Measurements from ENCODE around the gene USP54. TPM values are rescaled to one million over a fixed set of nuclear protein-coding genes. Genes with fewer than 3 reads are reported as not detected.

The USP54 gene
- total and polyA plus RNA-seq, 4 donors, result 79.0 to 98.3 (median 89.3) TPM

DNA sequence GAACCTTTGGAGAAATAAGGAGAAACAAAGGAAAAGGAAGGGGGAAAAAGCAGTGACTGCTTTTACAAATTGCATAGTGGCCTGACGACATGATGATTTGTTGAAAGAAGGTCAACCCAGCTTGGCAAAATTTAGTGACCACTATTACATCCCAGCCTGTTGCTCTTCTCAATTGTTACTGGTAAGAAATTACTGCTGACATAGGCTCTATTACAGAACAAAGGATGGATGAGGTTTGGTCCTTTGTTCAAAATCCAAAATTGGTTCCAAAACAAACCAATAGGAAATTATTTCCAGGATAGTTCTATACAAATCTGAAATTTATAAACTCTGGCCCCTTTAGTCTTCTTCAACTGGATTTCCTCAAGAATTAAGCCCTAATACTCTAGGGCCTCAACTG, 39.6 kb downstream of the USP54 start:
- peaks cover 12% of the 10 kb centered on the region for H3K4me1 ChIP-seq (ENCODE audit: control insufficient read depth, insufficient read depth, low read length)
- no peaks in the 10 kb centered on the region for H3K36me3 ChIP-seq (ENCODE audit: control insufficient read depth, insufficient read depth, low read length)
- no peak overlapping the region for H3K27ac ChIP-seq (ENCODE audit: low read depth, low read length)
- H3K27me3 ChIP-seq (ENCODE audit: control insufficient read depth, insufficient read depth, low read length), result no peaks in the 10 kb centered on the region
- DNase-seq (ENCODE audit: low read depth in 4 of 6, low spot score in 6 of 6), result no peak
- H3K4me3 ChIP-seq (ENCODE audit: low read depth, low read length), result no peak overlapping the region
- no CpG with 5 or more reads among the region's 1 CpG for WGBS (ENCODE audit: insufficient coverage)
- H3K9me3 ChIP-seq (ENCODE audit: control insufficient read depth, insufficient read depth, low read length), result no peaks in the 10 kb centered on the region

DNA sequence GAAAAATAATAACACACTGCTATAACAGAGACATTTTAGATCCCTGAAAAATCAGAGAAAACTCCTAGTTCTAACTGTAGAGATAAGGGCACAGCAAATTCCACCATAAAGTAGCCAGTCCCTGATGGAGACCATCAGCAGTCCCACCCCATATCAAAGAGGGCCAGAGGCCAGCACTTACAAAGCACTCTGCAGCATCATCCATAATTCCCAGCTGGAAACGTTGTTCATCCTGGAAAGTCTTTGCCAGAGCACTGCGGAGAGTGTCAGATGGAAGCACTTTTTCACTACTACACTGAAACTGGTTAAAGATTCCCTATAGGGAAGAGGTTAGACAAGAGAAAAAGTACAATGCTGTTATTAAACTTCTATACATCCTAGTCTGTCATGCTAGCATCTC, 45.8 kb downstream of the USP54 start:
- Histone ChIP-seq H3K27me3 (ENCODE audit: control insufficient read depth, insufficient read depth, low read length) (no peaks in the 10 kb centered on the region), H3K36me3 (ENCODE audit: control insufficient read depth, insufficient read depth, low read length) (peaks cover 30% of the 10 kb centered on the region), H3K4me1 (ENCODE audit: control insufficient read depth, insufficient read depth, low read length) (no peaks in the 10 kb centered on the region), H3K4me3 (ENCODE audit: low read depth, low read length) (no peak overlapping the region), H3K9me3 (ENCODE audit: control insufficient read depth, insufficient read depth, low read length) (no peaks in the 10 kb centered on the region), H3K27ac (ENCODE audit: low read depth, low read length) (no peak overlapping the region)
- WGBS (ENCODE audit: insufficient coverage), result no CpG with 5 or more reads among the region's 2 CpGs
- DNase-seq (ENCODE audit: low read depth in 4 of 6, low spot score in 6 of 6), result peak in 2 of 6 donors; percentile 17 to 34

DNA sequence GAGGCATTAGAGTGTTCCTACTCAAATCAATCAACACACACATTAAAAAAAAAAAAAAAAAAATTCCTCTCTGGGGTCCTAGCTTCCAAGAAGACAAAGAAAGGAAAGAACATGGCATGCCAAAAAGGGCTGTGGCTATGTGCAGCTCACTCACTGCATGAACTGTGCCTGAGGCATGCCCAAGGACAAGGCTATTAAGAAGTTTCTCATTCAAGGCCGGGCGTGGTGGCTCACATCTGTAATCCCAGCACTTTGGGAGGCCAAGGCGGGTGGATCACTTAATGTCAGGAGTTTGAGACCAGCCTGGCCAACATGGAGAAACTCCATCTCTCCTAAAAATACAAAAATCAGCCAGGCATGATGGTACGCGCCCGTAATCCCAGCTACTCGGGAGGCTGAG, 53.4 kb downstream of the USP54 start:
- Histone ChIP-seq H3K36me3 (ENCODE audit: control insufficient read depth, insufficient read depth, low read length) (peaks cover 47% of the 10 kb centered on the region), H3K9me3 (ENCODE audit: control insufficient read depth, insufficient read depth, low read length) (no peaks in the 10 kb centered on the region), H3K27me3 (ENCODE audit: control insufficient read depth, insufficient read depth, low read length) (no peaks in the 10 kb centered on the region), H3K4me3 (ENCODE audit: low read depth, low read length) (no peak overlapping the region), H3K4me1 (ENCODE audit: control insufficient read depth, insufficient read depth, low read length) (no peaks in the 10 kb centered on the region), H3K27ac (ENCODE audit: low read depth, low read length) (no peak overlapping the region)
- WGBS (ENCODE audit: insufficient coverage), result 100% methylated on average over 4 of the region's 7 CpGs
- DNase-seq (ENCODE audit: low read depth in 4 of 6, low spot score in 6 of 6), result no peak

DNA sequence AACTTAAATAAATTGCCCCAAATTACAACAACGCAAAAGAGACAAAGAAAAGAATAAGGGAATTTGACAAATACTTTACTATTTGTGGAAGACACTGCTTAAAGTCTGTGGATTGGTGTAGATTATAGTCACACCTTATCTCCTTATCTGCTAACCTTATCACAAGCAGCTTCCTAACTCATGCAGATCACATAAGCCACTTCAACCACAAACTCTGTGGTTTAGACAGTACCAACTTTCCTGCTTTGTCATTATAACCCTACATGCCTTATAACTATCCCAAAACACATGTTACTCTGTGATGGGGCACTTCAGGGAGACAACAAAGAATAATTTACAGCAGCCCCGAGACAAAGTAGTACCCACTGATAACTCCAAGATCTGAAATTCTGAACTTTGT, 53.9 kb downstream of the USP54 start:
- no peak for DNase-seq (ENCODE audit: low read depth in 4 of 6, low spot score in 6 of 6)
- H3K36me3 ChIP-seq (ENCODE audit: control insufficient read depth, insufficient read depth, low read length), result peaks cover 43% of the 10 kb centered on the region
- WGBS (ENCODE audit: insufficient coverage), result no CpG with 5 or more reads among the region's 2 CpGs

DNA sequence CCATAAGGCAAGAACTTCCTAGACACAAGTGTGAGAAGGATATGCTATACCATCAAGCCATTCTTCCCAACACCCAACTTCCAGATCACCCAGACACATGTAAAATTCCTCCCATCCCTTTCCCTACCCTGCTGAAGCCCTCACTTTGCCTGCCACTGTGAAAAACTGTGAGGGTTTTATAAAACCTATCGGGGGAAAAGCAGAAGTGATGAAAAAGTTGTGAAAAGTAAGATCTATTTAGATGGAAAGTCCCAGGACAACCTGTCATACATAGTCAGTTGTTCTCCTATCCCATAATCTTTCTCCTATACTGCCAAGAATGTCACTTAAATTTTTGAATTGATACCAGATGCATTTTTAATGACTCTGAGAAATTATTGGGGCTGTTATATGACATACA, 56.3 kb downstream of the USP54 start:
- Histone ChIP-seq H3K4me1 (ENCODE audit: control insufficient read depth, insufficient read depth, low read length) (no peaks in the 10 kb centered on the region), H3K27me3 (ENCODE audit: control insufficient read depth, insufficient read depth, low read length) (no peaks in the 10 kb centered on the region), H3K4me3 (ENCODE audit: low read depth, low read length) (no peak overlapping the region), H3K36me3 (ENCODE audit: control insufficient read depth, insufficient read depth, low read length) (peaks cover 40% of the 10 kb centered on the region), H3K27ac (ENCODE audit: low read depth, low read length) (no peak overlapping the region), H3K9me3 (ENCODE audit: control insufficient read depth, insufficient read depth, low read length) (no peaks in the 10 kb centered on the region)
- DNase-seq (ENCODE audit: low read depth in 4 of 6, low spot score in 6 of 6), result no peak
- WGBS (ENCODE audit: insufficient coverage), result no CpG with 5 or more reads among the region's 1 CpG

More for the DNA sequence above, 53.9 kb downstream of the USP54 start:
- Histone ChIP-seq H3K9me3 (ENCODE audit: control insufficient read depth, insufficient read depth, low read length) (no peaks in the 10 kb centered on the region), H3K27me3 (ENCODE audit: control insufficient read depth, insufficient read depth, low read length) (no peaks in the 10 kb centered on the region), H3K4me3 (ENCODE audit: low read depth, low read length) (no peak overlapping the region), H3K27ac (ENCODE audit: low read depth, low read length) (no peak overlapping the region), H3K4me1 (ENCODE audit: control insufficient read depth, insufficient read depth, low read length) (no peaks in the 10 kb centered on the region)

DNA sequence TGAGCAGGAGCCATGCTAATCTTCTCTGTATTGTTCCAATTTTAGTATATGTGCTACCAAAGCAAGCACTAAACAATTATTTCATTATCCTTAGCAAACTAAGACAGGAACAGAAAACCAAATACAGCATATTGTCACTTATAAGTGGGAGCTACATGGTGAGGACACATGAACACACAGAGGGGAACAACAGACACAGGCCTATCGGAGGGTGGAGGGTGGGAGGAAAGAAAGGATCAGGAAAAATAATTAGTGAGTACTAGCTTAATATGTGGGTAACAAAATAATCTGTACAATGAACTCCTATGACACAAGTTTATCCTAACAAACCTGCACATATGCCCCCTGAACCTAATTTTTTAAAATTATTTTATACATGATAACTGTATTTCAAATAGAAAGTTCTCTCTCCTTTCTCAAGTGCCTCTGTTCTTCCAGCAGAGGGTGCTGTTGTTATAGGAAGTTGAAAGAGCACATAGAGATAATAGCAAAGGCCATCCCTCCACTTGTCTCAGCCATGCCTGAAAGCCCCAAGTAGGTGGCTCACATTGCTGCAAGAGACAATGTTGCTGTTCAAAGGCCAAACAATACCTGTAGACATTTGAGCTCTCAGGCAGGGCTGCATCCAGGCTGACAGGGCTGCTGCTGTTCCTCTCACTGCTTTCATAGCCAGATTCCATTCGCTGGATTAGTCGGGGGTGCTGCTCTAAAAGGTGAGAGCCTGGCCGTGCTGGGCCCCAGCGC, 61.9 kb downstream of the USP54 start:
- Histone ChIP-seq H3K36me3 (ENCODE audit: control insufficient read depth, insufficient read depth, low read length) (peaks cover 45% of the 10 kb centered on the region), H3K4me3 (ENCODE audit: low read depth, low read length) (no peak overlapping the region), H3K4me1 (ENCODE audit: control insufficient read depth, insufficient read depth, low read length) (no peaks in the 10 kb centered on the region), H3K9me3 (ENCODE audit: control insufficient read depth, insufficient read depth, low read length) (no peaks in the 10 kb centered on the region), H3K27me3 (ENCODE audit: control insufficient read depth, insufficient read depth, low read length) (no peaks in the 10 kb centered on the region), H3K27ac (ENCODE audit: low read depth, low read length) (peak overlapping the region; percentile 19)
- peak in 5 of 6 donors; percentile 33 to 94 (median 68) for DNase-seq (ENCODE audit: low read depth in 4 of 6, low spot score in 6 of 6)
- WGBS (ENCODE audit: insufficient coverage), result 100% methylated on average over 2 of the region's 5 CpGs

DNA sequence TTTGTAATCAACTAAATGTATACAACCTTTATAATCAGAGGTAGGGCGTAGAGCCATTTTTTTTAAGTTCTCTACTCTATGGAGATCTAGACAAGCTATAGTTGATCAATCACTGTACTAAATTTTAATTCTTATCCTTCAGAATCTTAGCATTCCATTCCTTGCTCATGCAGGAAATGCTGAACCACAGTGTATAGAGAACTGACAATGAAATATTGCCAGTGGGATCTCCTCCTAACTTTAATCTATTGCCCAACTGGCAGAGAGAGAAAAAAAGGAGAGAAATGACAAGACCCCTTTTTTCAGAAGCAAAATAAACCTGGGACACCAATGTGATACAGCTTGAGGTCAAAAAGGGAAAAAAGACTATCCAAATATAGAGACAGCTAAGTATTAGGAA, 68.9 kb downstream of the USP54 start:
- Histone ChIP-seq H3K27me3 (ENCODE audit: control insufficient read depth, insufficient read depth, low read length) (no peaks in the 10 kb centered on the region), H3K9me3 (ENCODE audit: control insufficient read depth, insufficient read depth, low read length) (no peaks in the 10 kb centered on the region), H3K36me3 (ENCODE audit: control insufficient read depth, insufficient read depth, low read length) (peaks cover 43% of the 10 kb centered on the region), H3K4me3 (ENCODE audit: low read depth, low read length) (no peak overlapping the region), H3K4me1 (ENCODE audit: control insufficient read depth, insufficient read depth, low read length) (peaks cover 4% of the 10 kb centered on the region), H3K27ac (ENCODE audit: low read depth, low read length) (no peak overlapping the region)
- no CpG with 5 or more reads among the region's 1 CpG for WGBS (ENCODE audit: insufficient coverage)
- DNase-seq (ENCODE audit: low read depth in 4 of 6, low spot score in 6 of 6), result no peak

DNA sequence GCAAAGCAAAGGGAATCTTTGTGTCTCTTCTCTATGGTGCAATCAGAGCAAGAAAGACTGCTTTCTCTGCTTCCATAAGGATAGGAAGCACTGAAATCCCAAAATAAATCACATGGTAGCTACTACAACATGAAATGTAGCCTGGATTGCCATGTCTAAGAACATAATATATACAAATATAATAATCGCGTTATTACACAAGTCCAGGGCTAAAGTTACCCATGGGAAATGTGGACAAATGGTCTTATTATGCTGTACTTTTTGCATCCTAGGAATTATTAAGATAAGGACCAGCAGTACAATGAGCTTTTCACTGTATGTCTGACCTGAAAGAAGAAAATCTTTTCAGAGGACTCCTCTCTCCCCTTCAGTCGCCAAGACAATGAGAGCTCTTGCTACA, 71.8 kb downstream of the USP54 start:
- WGBS (ENCODE audit: insufficient coverage), result 80% methylated on average over 1 of the region's 3 CpGs
- H3K9me3 ChIP-seq (ENCODE audit: control insufficient read depth, insufficient read depth, low read length), result no peaks in the 10 kb centered on the region

DNA sequence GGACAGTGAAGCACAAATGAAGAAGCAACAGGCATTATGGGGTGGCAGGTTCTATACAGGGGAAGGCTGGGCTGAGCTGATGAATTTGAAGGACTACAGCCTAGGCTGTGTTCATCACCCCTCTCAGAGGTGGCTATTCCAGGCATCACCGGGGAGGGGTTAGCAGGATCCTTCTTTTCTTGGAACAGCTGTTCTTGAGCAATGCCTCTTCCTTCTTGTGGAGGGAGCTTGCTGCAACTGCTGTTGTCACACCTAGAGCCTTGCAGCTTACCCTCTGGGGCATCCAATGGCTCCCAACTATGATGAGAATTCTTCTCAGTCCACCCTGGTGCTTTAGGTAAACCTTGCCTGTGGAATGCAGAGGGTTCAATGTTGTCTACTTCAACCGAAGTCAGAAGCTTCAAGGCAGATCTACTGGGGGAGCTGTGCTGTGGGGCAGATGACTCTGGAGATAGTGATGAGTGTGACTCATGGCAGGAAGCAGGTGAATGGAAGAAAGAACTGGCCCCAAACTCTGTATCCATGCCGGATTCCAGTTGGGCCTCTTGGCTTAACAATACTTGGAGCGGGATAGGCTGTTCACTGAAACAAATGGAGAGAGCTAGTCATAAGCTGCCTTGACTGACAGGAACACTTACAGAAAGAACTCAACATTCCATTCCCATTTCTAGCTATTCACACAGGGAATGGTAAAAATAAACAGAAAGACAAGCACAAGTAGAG, 73.8 kb downstream of the USP54 start:
- no peaks in the 10 kb centered on the region for H3K27me3 ChIP-seq (ENCODE audit: control insufficient read depth, insufficient read depth, low read length)
- WGBS (ENCODE audit: insufficient coverage), result 100% methylated on average over 3 of the region's 4 CpGs
- peaks cover 54% of the 10 kb centered on the region for H3K36me3 ChIP-seq (ENCODE audit: control insufficient read depth, insufficient read depth, low read length)

More for the DNA sequence above, 71.8 kb downstream of the USP54 start:
- no peak for DNase-seq (ENCODE audit: low read depth in 4 of 6, low spot score in 6 of 6)
- no peaks in the 10 kb centered on the region for H3K27me3 ChIP-seq (ENCODE audit: control insufficient read depth, insufficient read depth, low read length)
- no peak overlapping the region for H3K27ac ChIP-seq (ENCODE audit: low read depth, low read length)
- H3K36me3 ChIP-seq (ENCODE audit: control insufficient read depth, insufficient read depth, low read length), result peaks cover 51% of the 10 kb centered on the region
- no peak overlapping the region for H3K4me3 ChIP-seq (ENCODE audit: low read depth, low read length)
- H3K4me1 ChIP-seq (ENCODE audit: control insufficient read depth, insufficient read depth, low read length), result peaks cover 4% of the 10 kb centered on the region

More for the DNA sequence above, 73.8 kb downstream of the USP54 start:
- Histone ChIP-seq H3K4me3 (ENCODE audit: low read depth, low read length) (no peak overlapping the region), H3K9me3 (ENCODE audit: control insufficient read depth, insufficient read depth, low read length) (no peaks in the 10 kb centered on the region), H3K4me1 (ENCODE audit: control insufficient read depth, insufficient read depth, low read length) (peaks cover 4% of the 10 kb centered on the region), H3K27ac (ENCODE audit: low read depth, low read length) (no peak overlapping the region)
- DNase-seq (ENCODE audit: low read depth in 4 of 6, low spot score in 6 of 6), result no peak

All from spinal cord (tissue), 10 donors.